OCI-LY7 (cell line): ENCODE data around the gene CIITA. TPM values are rescaled to one million over a fixed set of nuclear protein-coding genes. Genes with fewer than 3 reads are reported as not detected.

Source experiments
- BruUV-seq: library from RNA; stranded (reverse); fragments of 400-500 nt; replicated peaks from 2 replicates; lab custom pipeline; 2021; lab: Mats Ljungman, UMichigan
- CTCF ChIA-PET: fragments of 300-600 bp; sonication (Branson Sonifier 250); formaldehyde crosslinking; loops from one replicate; lab custom pipeline; 2022; ENCODE audit warnings: antibody characterized with exemption; ENCODE audit not compliant: unreplicated experiment; lab: Charles Lee
- POLR2A ChIA-PET: fragments of 300-600 bp; sonication (Branson Sonifier 250); formaldehyde crosslinking; loops from one replicate; lab custom pipeline; 2022; ENCODE audit warnings: antibody characterized with exemption; lab: Charles Lee
- DNase-seq: peaks from one replicate; pipeline ENCODE4 v3.0.0-alpha.2; 2015; ENCODE audit warnings: low spot score
- H2AFZ ChIP-seq: fragments of 200-600 bp; sonication (generic), shearing (Covaris generic); 2 replicates; pipeline ENCODE4 v1.6.1; 2014; ENCODE audit warnings: mild to moderate bottlenecking, antibody characterized with exemption, low read length, moderate library complexity
- H3K27ac ChIP-seq: fragments of 200-600 bp; sonication (generic); 2 replicates; pipeline ENCODE4 v1.5.1; 2014; ENCODE audit warnings: mixed run types, low read depth, mild to moderate bottlenecking, moderate library complexity, low read length, inconsistent platforms; ENCODE audit not compliant: poor library complexity, severe bottlenecking
- H3K36me3 ChIP-seq: fragments of 200-600 bp; sonication (generic); 2 replicates; pipeline ENCODE4 v1.6.1; 2014; ENCODE audit warnings: mild to moderate bottlenecking, antibody characterized with exemption, low read length, moderate library complexity, mixed read lengths; ENCODE audit not compliant: insufficient read depth
- H3K4me1 ChIP-seq: fragments of 200-600 bp; sonication (generic); 2 replicates; pipeline ENCODE4 v1.5.1; 2014; ENCODE audit warnings: mild to moderate bottlenecking, low read length; ENCODE audit not compliant: insufficient read depth, poor library complexity, severe bottlenecking
- H3K4me2 ChIP-seq: fragments of 200-600 bp; sonication (generic); 2 replicates; pipeline ENCODE4 v1.6.1; 2014; ENCODE audit warnings: mild to moderate bottlenecking, low read length
- H3K4me3 ChIP-seq: fragments of 200-600 bp; sonication (generic); 2 replicates; pipeline ENCODE4 v1.5.1; 2014; ENCODE audit warnings: mild to moderate bottlenecking, low read depth, low read length; ENCODE audit not compliant: poor library complexity, severe bottlenecking
- H3K79me2 ChIP-seq: fragments of 200-600 bp; sonication (generic); 2 replicates; pipeline ENCODE4 v1.6.1; 2016; ENCODE audit warnings: low read depth, mild to moderate bottlenecking, low read length, moderate library complexity, mixed read lengths; ENCODE audit not compliant: insufficient read depth
- H3K9me2 ChIP-seq: fragments of 200-600 bp; sonication (generic); 2 replicates; pipeline ENCODE4 v1.6.1; 2016; ENCODE audit warnings: mild to moderate bottlenecking, low read length, mixed read lengths; ENCODE audit not compliant: insufficient read depth
- H3K9me3 ChIP-seq: fragments of 200-600 bp; sonication (generic); 2 replicates; pipeline ENCODE4 v1.6.1; 2014; ENCODE audit warnings: mild to moderate bottlenecking, mixed run types, low read length, mixed read lengths
- H4K20me1 ChIP-seq: fragments of 200-600 bp; sonication (generic); 2 replicates; pipeline ENCODE4 v1.6.1; 2014; ENCODE audit warnings: mild to moderate bottlenecking, antibody characterized with exemption, low read length, moderate library complexity, mixed read lengths; ENCODE audit not compliant: insufficient read depth
- EZH2phosphoT487 ChIP-seq: fragments of 200-600 bp; sonication (generic); IDR thresholded peaks from 2 replicates; pipeline ENCODE4 v1.6.1; 2018; ENCODE audit warnings: low read depth, borderline replicate concordance, mild to moderate bottlenecking, mixed run types, antibody characterized with exemption, low read length, moderate library complexity, mixed read lengths
- intact Hi-C: fragments of 100-400 bp; cut with micrococcal nuclease; formaldehyde crosslinking; loops from one replicate; pipeline ENCODE4 v1.10.0; 2022; ENCODE audit not compliant: unreplicated experiment
- total RNA-seq, 2 experiments: library from RNA; depleted of rRNA in 1 of 2; stranded (reverse); fragments of >200 nt in 1 of 2; shearing (Covaris generic) in 1 of 2; gene quantifications; 2 replicates each; pipeline ENCODE4 v1.2.3, GENCODE V29; 2014 to 2022
- TF ChIP-seq, protein P1 (sequence below): fragments of 200-600 bp; sonication (generic); conservative IDR thresholded peaks from 2 replicates; pipeline ENCODE4 v1.5.1; 2014; ENCODE audit warnings: mild to moderate bottlenecking, antibody characterized with exemption, low read length, moderate library complexity, mixed read lengths

The CIITA gene
- total RNA-seq, 2 experiments from 2014 or later = 68.7 to 101 TPM

GRCh38 chr16:10879681-10880589 is 2.9 kb downstream of the CIITA start:
- BruUV-seq = no TSS peak
- no peak for DNase-seq
- Histone ChIP-seq H3K79me2 (peaks cover 79% of the 10 kb centered on the region), H2AFZ (no peak overlapping the region), H3K4me3 (peak overlapping the region; percentile 87), H3K4me1 (peaks cover 70% of the 10 kb centered on the region), H3K9me2 (no peaks in the 10 kb centered on the region), H3K36me3 (peaks cover 72% of the 10 kb centered on the region), H3K27ac (peak overlapping the region; percentile 94), H3K4me2 (peak overlapping the region; percentile 97), H4K20me1 (peaks cover 41% of the 10 kb centered on the region), H3K9me3 (no peaks in the 10 kb centered on the region)
- ChIA-PET POLR2A (interaction anchor here (0.7 to 4.1 kb wide), 5 partner anchors 8 to 1072 kb away, joined by 3 to 53 read pairs (median 5); partner anchors contain the start of gene NUBP1), CTCF (interaction anchor here (1.3 to 3.9 kb wide), 2 partner anchors 9 to 136 kb away, joined by 3 to 28 read pairs; no protein-coding TSS in a partner anchor)
- TF ChIP-seq, protein P1, sequence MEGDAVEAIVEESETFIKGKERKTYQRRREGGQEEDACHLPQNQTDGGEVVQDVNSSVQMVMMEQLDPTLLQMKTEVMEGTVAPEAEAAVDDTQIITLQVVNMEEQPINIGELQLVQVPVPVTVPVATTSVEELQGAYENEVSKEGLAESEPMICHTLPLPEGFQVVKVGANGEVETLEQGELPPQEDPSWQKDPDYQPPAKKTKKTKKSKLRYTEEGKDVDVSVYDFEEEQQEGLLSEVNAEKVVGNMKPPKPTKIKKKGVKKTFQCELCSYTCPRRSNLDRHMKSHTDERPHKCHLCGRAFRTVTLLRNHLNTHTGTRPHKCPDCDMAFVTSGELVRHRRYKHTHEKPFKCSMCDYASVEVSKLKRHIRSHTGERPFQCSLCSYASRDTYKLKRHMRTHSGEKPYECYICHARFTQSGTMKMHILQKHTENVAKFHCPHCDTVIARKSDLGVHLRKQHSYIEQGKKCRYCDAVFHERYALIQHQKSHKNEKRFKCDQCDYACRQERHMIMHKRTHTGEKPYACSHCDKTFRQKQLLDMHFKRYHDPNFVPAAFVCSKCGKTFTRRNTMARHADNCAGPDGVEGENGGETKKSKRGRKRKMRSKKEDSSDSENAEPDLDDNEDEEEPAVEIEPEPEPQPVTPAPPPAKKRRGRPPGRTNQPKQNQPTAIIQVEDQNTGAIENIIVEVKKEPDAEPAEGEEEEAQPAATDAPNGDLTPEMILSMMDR = peak; percentile 59
- TF ChIP-seq EZH2phosphoT487 = no peak
- intact Hi-C loops = loop anchor here (5.0 kb wide), 3 partner anchors 62 to 1922 kb away; partner anchors contain the start of genes CLEC16A, CPPED1 and DEXI

DNA sequence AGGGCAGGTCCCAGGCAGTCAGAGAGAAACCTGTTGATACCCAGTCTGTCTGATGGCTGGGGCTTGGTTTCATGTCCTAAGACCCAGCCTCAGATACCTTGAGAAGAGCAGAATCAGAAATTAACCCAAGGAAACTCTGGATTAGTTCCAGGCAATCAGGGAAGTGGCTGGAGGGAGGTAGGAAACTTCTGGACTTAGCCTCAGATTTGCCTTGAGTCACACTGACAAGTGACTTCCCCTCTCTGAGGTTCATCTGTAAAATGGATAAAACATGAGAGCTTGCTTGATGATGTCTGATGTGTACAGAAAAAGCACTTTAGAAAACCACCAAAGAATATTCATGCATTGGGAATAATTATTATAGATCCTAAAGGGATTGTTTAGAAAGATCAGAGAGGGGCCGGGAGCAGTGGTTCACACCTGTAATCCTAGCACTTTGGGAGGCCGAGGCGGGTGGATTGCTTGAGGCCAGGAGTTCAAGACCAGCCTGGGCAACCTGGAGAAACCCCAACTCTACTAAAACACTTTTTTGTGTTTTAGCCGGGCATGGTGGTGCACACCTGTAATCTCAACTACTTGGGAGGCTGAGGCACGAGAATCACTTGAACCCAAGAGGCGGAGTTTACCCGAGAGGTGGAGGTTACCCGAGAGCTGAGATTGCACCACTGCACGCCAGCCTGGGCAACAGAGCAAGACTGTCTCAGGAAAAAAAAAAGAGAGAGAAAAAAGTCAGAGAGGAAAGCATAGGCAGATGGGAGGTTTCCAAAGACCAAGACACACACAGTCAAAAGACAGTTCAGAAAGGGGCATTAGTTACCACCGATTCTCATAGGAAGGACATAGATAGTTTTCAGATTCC is 3.8 kb downstream of the CIITA start:
- Histone ChIP-seq H3K9me3 (no peaks in the 10 kb centered on the region), H3K4me1 (peaks cover 70% of the 10 kb centered on the region), H3K79me2 (peaks cover 88% of the 10 kb centered on the region), H2AFZ (no peak overlapping the region), H3K9me2 (no peaks in the 10 kb centered on the region), H3K4me3 (peak overlapping the region; percentile 87), H3K36me3 (peaks cover 75% of the 10 kb centered on the region), H3K4me2 (peak overlapping the region; percentile 97), H4K20me1 (peaks cover 41% of the 10 kb centered on the region), H3K27ac (peak overlapping the region; percentile 94)
- BruUV-seq = no TSS peak
- intact Hi-C loops = loop anchor here (5.0 kb wide), 1 partner anchor 1921 kb away; the partner anchor contains the start of gene CPPED1
- ChIA-PET CTCF (no interaction called here), POLR2A (interaction anchor here (1.0 to 1.3 kb wide), 2 partner anchors 9 to 64 kb away, joined by 3 to 5 read pairs; no protein-coding TSS in a partner anchor)
- no peak for DNase-seq
- TF ChIP-seq EZH2phosphoT487 = no peak
- TF ChIP-seq, protein P1 = no peak
